Cardiac muscle cell (in vitro differentiated cells and primary cell): Measurements from ENCODE around the gene TCFL5. TPM values are rescaled to one million over a fixed set of nuclear protein-coding genes. Genes with fewer than 3 reads are reported as not detected.

Source experiments
- DNase-seq, 2 donors: peaks; one replicate each; pipeline versions ENCODE4 v3.0.0 to v3.0.0-alpha.2; 2010 to 2017; ENCODE audit warnings: low read depth in 1 of 2, low spot score in 1 of 2
- H3K27ac ChIP-seq: fragments of 200-600 bp; sonication (generic); 2 replicates; pipeline ENCODE4 v1.5.1; 2016
- H3K27me3 ChIP-seq: fragments of 200-600 bp; sonication (generic); 2 replicates; pipeline ENCODE4 v1.6.0; 2016; ENCODE audit warnings: control low read depth
- H3K36me3 ChIP-seq: fragments of 200-600 bp; sonication (generic); 2 replicates; pipeline ENCODE4 v1.5.1; 2016; ENCODE audit warnings: control low read depth
- H3K4me1 ChIP-seq: fragments of 200-600 bp; sonication (generic); 2 replicates; pipeline ENCODE4 v1.8.1; 2017; ENCODE audit warnings: low read depth, mild to moderate bottlenecking, mixed run types
- H3K4me3 ChIP-seq: fragments of 200-600 bp; sonication (generic); 2 replicates; pipeline ENCODE4 v1.5.1; 2016; ENCODE audit warnings: mild to moderate bottlenecking
- H3K9me3 ChIP-seq: fragments of 200-600 bp; sonication (generic); 2 replicates; pipeline ENCODE4 v1.5.1; 2017; ENCODE audit warnings: low read depth, mild to moderate bottlenecking, control low read depth
- polyA plus RNA-seq: library from polyadenylated mRNA; unstranded; fragments of >200 nt; fragmentation: Nextera tagmentation; extraction: Ambion mirVana; gene quantifications from 2 replicates; pipeline ENCODE4 v1.2.1, GENCODE V29; 2016
- total RNA-seq: library from RNA; depleted of rRNA; stranded (reverse); fragments of >200 nt; gene quantifications from 2 replicates; pipeline ENCODE4 v1.2.3, GENCODE V29; 2016
- TF ChIP-seq, protein P1 (sequence below): IDR thresholded peaks from 2 replicates; pipeline ENCODE4 v1.5.1; 2012; ENCODE audit warnings: low read depth, mild to moderate bottlenecking, low read length

The TCFL5 gene
- total and polyA plus RNA-seq, 2 experiments from 2014 or later, result 6.6 to 8.1 TPM

DNA sequence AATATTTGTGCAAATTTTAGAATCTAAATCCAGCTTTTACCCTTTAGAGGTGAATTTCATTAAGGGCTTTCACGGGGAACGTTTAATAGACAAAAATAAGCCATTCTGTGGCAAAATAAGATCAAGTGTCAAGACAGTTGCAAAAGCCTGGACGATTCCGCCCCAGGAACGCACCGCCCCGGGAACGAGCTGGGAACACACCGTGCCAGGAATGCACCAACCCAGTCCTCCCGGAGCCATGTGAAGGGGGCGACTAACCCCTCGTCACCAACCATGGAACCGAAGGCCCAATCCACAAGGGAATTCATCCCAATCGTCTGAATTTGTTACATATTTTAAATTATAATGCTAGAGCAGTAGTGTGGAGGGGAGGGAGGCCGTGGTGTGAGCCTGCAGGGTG lies 20.8 kb upstream of the TCFL5 start:
- Histone ChIP-seq H3K4me3 (no peak overlapping the region), H3K9me3 (no peaks in the 10 kb centered on the region), H3K27me3 (no peaks in the 10 kb centered on the region), H3K4me1 (no peaks in the 10 kb centered on the region), H3K36me3 (peaks cover 5% of the 10 kb centered on the region), H3K27ac (no peak overlapping the region)
- no peak for DNase-seq
- TF ChIP-seq, protein P1, sequence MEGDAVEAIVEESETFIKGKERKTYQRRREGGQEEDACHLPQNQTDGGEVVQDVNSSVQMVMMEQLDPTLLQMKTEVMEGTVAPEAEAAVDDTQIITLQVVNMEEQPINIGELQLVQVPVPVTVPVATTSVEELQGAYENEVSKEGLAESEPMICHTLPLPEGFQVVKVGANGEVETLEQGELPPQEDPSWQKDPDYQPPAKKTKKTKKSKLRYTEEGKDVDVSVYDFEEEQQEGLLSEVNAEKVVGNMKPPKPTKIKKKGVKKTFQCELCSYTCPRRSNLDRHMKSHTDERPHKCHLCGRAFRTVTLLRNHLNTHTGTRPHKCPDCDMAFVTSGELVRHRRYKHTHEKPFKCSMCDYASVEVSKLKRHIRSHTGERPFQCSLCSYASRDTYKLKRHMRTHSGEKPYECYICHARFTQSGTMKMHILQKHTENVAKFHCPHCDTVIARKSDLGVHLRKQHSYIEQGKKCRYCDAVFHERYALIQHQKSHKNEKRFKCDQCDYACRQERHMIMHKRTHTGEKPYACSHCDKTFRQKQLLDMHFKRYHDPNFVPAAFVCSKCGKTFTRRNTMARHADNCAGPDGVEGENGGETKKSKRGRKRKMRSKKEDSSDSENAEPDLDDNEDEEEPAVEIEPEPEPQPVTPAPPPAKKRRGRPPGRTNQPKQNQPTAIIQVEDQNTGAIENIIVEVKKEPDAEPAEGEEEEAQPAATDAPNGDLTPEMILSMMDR, result no peak

DNA sequence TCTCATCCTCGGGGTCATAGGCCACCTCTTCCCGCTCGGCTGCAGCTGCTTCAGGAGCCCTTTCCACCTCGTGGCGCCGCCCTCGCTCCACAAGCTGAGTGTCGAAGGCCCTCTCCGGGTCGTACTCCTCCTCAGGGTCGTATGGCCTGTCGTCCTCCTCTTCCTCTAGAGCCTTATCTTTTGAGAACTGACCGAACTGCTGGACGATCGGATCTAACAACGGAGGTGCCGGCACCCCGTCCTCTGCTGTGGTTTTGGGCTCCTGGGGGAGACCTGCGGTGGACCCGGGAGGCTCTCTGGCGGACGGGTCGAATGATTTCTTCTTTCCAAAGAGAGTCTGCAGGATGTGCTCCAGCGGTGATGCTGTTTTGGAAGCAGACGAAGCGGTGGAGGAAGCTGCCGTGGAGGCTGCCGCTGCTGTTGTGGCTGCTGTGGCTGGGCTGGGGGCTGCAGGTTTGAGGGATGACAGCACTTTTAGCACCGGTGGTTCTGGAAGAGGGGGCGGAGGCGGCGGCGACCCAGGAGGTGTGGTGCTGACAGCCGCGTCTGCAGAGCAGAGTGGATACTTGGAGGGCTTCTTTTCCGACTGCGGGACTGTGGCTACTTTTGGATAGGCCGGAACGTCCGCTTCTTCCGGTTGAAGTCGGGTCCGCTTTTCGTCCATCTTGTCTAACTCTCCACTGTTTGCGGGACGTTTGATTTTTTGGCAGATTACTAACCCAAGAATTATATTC lies 20.2 kb upstream of the TCFL5 start:
- DNase-seq, result no peak
- peaks cover 5% of the 10 kb centered on the region for H3K36me3 ChIP-seq

DNA sequence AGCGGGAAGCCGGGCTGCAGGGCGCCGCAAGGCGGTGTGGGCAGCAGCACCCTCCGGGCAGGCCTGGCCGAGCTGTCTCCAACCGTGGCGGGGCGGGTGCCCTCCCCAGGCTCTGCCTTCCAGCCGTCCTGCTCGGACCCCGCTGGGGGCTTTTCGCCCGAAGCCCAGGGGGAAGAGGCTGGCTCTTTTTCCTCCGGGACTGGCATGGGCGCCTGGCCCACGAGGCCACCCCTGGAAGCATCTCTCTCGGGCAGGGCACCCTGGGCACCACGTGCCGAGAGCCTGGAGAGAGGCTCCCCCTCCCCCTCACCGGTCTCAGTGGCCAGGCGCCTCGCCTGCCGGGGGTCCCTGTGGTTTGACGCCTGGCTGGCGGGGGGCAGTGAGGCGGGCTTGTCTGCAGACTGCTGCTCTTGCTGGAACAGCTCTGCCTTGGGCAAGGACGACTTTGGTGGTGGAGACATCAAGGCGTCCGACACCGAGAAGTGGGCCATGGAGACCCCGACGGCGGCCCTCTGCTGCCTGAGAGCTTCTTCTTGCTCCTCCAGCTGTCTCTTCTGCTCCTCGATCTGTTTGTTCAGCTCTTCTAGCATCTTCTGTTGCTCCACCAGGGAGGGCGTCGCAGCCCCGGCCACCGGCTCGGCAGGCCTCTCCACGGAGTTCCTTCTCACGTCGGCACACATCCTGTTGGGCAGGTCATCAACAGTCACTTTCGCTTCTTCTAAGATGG lies 19.5 kb upstream of the TCFL5 start:
- peaks cover 5% of the 10 kb centered on the region for H3K36me3 ChIP-seq
- DNase-seq, result no peak
- no peaks in the 10 kb centered on the region for H3K4me1 ChIP-seq
- H3K4me3 ChIP-seq, result no peak overlapping the region
- no peaks in the 10 kb centered on the region for H3K27me3 ChIP-seq
- H3K27ac ChIP-seq, result no peak overlapping the region
- no peaks in the 10 kb centered on the region for H3K9me3 ChIP-seq
- TF ChIP-seq, protein P1, result no peak

More for the DNA sequence above, 20.2 kb upstream of the TCFL5 start:
- H3K4me1 ChIP-seq, result no peaks in the 10 kb centered on the region
- TF ChIP-seq, protein P1, result no peak
- H3K4me3 ChIP-seq, result no peak overlapping the region
- no peaks in the 10 kb centered on the region for H3K27me3 ChIP-seq
- H3K9me3 ChIP-seq, result no peaks in the 10 kb centered on the region
- no peak overlapping the region for H3K27ac ChIP-seq

DNA sequence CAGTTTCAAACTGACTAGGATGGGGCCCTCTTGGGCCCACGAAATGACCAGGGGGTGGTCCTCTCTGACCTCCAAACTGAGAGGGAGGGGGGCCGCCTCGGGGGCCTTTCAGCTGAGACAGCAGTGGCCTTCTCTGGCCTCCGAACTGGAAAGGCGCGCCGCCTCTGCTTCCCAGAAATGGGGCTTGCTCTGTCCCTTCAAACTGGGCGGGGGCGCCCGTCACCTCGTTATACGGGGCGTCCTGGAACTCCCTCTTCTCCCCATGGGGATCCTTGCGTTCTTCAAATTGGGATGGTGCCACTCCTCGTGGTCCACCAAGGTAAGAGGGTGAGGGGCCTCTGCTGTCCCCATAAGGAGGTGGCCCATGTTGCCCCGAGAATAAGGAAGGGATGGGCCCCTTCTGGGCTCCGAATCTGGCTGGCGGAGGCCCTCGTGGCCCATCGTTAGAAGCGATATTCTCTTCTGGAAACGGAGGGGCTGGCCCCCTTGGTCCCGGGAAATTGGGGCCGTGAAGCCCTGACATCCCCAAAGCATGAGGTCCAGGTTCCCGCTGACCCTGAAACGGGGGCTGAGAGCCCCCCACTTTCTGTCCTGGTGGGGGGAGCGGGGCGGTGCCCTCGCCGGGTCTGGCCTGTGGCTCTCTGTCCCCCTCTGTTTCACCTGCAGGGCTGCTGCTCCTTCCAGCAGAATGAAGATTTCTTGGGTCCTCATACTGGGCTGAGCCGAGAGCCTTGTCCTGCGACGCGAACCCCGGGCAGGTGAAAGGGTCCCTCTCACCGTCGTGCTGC lies 18.7 kb upstream of the TCFL5 start:
- Histone ChIP-seq H3K27ac (no peak overlapping the region), H3K9me3 (no peaks in the 10 kb centered on the region), H3K4me3 (no peak overlapping the region), H3K36me3 (peaks cover 5% of the 10 kb centered on the region), H3K27me3 (no peaks in the 10 kb centered on the region), H3K4me1 (no peaks in the 10 kb centered on the region)
- TF ChIP-seq, protein P1, result no peak
- DNase-seq, result no peak

DNA sequence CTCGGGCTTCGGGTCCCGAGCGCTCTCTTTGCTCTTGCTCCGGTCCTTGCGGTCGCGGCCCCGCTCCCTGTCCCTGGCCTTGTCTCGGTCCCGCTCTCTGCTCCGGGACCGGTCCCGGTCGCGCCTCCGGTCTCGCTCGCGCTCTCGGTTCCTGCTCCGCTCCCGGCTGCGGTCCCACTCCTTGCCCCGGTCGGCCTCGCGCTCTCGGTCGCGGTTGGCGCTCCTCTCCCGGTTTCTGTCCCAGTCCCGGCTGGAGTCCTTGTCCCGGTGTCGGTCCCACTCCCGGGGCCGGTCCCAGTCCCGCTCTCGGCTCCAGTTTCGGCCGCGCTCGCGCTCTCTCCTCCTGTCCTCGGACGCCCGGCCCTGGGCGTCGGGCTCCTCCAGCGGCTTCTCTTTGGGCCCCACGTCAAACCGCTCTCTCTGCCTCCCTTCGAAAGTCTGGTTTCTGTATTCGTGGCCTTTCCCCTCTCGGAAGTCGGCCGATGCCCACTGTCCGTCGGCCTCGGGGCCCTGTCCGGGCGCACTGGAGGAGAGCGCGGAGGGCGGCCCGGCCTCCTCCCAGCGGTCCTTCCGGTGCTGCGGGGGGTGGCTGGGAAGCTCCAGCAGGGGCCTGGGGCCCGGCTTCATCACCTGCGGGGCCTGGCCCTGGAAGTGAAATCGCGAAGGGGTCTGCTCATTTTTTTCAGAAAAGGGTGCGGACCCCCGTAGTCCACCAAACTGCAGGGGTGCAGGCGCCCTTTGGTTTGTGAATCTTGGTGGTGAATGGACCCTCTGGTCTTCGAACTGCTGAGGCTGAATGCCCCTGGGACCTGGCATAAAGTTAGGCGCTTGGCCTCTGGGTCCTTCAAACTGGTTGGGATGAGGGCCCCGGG lies 17.9 kb upstream of the TCFL5 start:
- no peaks in the 10 kb centered on the region for H3K4me1 ChIP-seq
- peaks cover 5% of the 10 kb centered on the region for H3K36me3 ChIP-seq
- H3K4me3 ChIP-seq, result no peak overlapping the region
- H3K27me3 ChIP-seq, result no peaks in the 10 kb centered on the region
- no peak overlapping the region for H3K27ac ChIP-seq
- no peak for DNase-seq
- H3K9me3 ChIP-seq, result no peaks in the 10 kb centered on the region
- TF ChIP-seq, protein P1, result no peak
